Ovary (tissue), 3 donors: ENCODE measurements around the gene FUBP3.

Source experiments
- POLR2A ChIP-seq: fragments of 450-650 bp; IDR thresholded peaks from one replicate; pipeline ENCODE4 v1.6.1; 2017; ENCODE audit warnings: antibody characterized with exemption, mild to moderate bottlenecking, moderate library complexity
- TF ChIP-seq, protein P1 (sequence below), 3 donors: fragments of 450-650 bp in 2 of 3; fragments of 200-600 bp in 1 of 3; IDR thresholded peaks; one replicate each; pipeline versions ENCODE4 v1.5.1 to v1.8.0; 2016 to 2022; ENCODE audit warnings: antibody characterized with exemption in 3 of 3, mild to moderate bottlenecking in 1 of 3
- donor health status: DM: no; HTN: no; CAD: no.

DNA sequence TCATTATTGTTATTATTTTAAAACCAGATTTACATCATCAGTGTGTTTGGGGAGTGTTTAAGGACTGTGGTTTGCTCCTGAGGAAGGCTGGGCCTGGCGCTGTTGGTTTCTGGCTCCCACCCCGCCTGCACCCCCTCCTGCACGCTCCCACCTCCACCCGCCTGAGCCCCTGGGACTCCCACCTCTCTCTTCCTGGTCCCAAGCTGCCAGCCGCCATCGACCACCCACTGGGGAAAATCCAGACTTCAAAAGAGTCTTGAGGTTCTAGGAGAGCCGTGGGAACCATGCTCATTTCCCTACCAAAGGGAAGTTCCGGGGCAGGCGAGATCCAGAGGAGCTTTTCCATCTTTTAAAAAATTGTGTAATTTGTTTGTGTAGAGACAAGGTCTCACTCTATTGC is 35.0 kb upstream of the FUBP3 start:
- no peak for TF ChIP-seq POLR2A
- TF ChIP-seq, protein P1, sequence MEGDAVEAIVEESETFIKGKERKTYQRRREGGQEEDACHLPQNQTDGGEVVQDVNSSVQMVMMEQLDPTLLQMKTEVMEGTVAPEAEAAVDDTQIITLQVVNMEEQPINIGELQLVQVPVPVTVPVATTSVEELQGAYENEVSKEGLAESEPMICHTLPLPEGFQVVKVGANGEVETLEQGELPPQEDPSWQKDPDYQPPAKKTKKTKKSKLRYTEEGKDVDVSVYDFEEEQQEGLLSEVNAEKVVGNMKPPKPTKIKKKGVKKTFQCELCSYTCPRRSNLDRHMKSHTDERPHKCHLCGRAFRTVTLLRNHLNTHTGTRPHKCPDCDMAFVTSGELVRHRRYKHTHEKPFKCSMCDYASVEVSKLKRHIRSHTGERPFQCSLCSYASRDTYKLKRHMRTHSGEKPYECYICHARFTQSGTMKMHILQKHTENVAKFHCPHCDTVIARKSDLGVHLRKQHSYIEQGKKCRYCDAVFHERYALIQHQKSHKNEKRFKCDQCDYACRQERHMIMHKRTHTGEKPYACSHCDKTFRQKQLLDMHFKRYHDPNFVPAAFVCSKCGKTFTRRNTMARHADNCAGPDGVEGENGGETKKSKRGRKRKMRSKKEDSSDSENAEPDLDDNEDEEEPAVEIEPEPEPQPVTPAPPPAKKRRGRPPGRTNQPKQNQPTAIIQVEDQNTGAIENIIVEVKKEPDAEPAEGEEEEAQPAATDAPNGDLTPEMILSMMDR (IDR thresholded peaks at IDR 0.05) = no peak
